Smooth muscle cell (in vitro differentiated cells): ENCODE results near the gene C11orf68. TPM values are rescaled to one million over a fixed set of nuclear protein-coding genes. Genes with fewer than 3 reads are reported as not detected.

Source experiments
- DNase-seq: peaks from one replicate; lab custom pipeline; 2025; ENCODE audit not compliant: unreplicated experiment; lab: John Stamatoyannopoulos, UW
- H2AFZ ChIP-seq: fragments of 200-600 bp; sonication (generic); 2 replicates; pipeline ENCODE4 v1.6.0; 2016; ENCODE audit warnings: antibody characterized with exemption, low read depth, mild to moderate bottlenecking
- H3F3A ChIP-seq: fragments of 200-600 bp; sonication (generic); 2 replicates; pipeline ENCODE4 v1.6.0; 2017; ENCODE audit warnings: antibody characterized with exemption, low read depth
- H3K27ac ChIP-seq: fragments of 200-600 bp; sonication (generic); 2 replicates; pipeline ENCODE4 v1.5.1; 2016; ENCODE audit warnings: low read depth, mild to moderate bottlenecking
- H3K27me3 ChIP-seq: fragments of 200-600 bp; sonication (generic); 2 replicates; pipeline ENCODE4 v1.6.1; 2016; ENCODE audit warnings: low read depth, mild to moderate bottlenecking
- H3K36me3 ChIP-seq: fragments of 200-600 bp; sonication (generic); 2 replicates; pipeline ENCODE4 v1.5.1; 2016; ENCODE audit warnings: low read depth
- H3K4me1 ChIP-seq: fragments of 200-600 bp; sonication (generic); 2 replicates; pipeline ENCODE4 v1.5.1; 2016; ENCODE audit warnings: low read depth
- H3K4me2 ChIP-seq: fragments of 200-600 bp; sonication (generic); 2 replicates; pipeline ENCODE4 v1.6.0; 2016; ENCODE audit warnings: mild to moderate bottlenecking
- H3K4me3 ChIP-seq: fragments of 200-600 bp; sonication (generic); 2 replicates; pipeline ENCODE4 v1.5.1; 2016; ENCODE audit warnings: mild to moderate bottlenecking
- H3K79me2 ChIP-seq: fragments of 200-600 bp; sonication (generic); 2 replicates; pipeline ENCODE4 v1.6.0; 2016; ENCODE audit warnings: low read depth, mild to moderate bottlenecking
- H3K9ac ChIP-seq: fragments of 200-600 bp; sonication (generic); 2 replicates; pipeline ENCODE4 v1.6.0; 2016; ENCODE audit warnings: low read depth
- H3K9me3 ChIP-seq: fragments of 200-600 bp; sonication (generic); replicated peaks from 2 replicates; pipeline ENCODE4 v1.5.1; 2016; ENCODE audit warnings: low read depth
- H4K20me1 ChIP-seq: fragments of 200-600 bp; sonication (generic); 2 replicates; pipeline ENCODE4 v1.6.0; 2016; ENCODE audit warnings: low read depth
- CTCF ChIP-seq: fragments of 200-600 bp; sonication (generic); IDR thresholded peaks from 2 replicates; pipeline ENCODE4 v1.5.1; 2017; ENCODE audit warnings: borderline replicate concordance, mild to moderate bottlenecking, antibody characterized with exemption; ENCODE audit not compliant: insufficient read depth, poor library complexity, severe bottlenecking
- WGBS: methylation state at CpG from one replicate; pipeline ENCODE4 v1.1.7; 2016; ENCODE audit warnings: low lambda C conversion rate; 5-methylcytosine and 5-hydroxymethylcytosine counted together
- polyA plus RNA-seq: library from polyadenylated mRNA; unstranded; fragments of >200 nt; fragmentation: Nextera tagmentation; extraction: Ambion mirVana; gene quantifications from 2 replicates; pipeline ENCODE4 v1.2.1, GENCODE V29; 2016
- total RNA-seq: library from RNA; depleted of rRNA; stranded (reverse); fragments of >200 nt; gene quantifications from 2 replicates; pipeline ENCODE4 v1.2.3, GENCODE V29; 2014

The C11orf68 gene
- total and polyA plus RNA-seq, 2 experiments from 2014 or later: 41.2 to 99.5 TPM

- WGBS: 97% methylated on average over 4 of the region's 4 CpGs
- no peak for DNase-seq
- peaks cover 15% of the 10 kb centered on the region for H3K4me1 ChIP-seq
- H3K27ac ChIP-seq: no peak overlapping the region
- no peaks in the 10 kb centered on the region for H3K27me3 ChIP-seq
- H3K4me2 ChIP-seq: no peak overlapping the region
- peaks cover 66% of the 10 kb centered on the region for H3K79me2 ChIP-seq
- H4K20me1 ChIP-seq: peaks cover 57% of the 10 kb centered on the region
- no peaks in the 10 kb centered on the region for H3K36me3 ChIP-seq
- H3F3A ChIP-seq: peaks cover 21% of the 10 kb centered on the region
- no peak for TF ChIP-seq CTCF
- no peak overlapping the region for H3K4me3 ChIP-seq
- no peaks in the 10 kb centered on the region for H3K9me3 ChIP-seq
- H3K9ac ChIP-seq: no peak overlapping the region
- H2AFZ ChIP-seq: no peak overlapping the region
Observed at GRCh38 chr11:65897020-65897471, 21.8 kb downstream of the C11orf68 start.

GRCh38 chr11:65896034-65896999 is 22.5 kb downstream of the C11orf68 start:
- Histone ChIP-seq H3K9ac (no peak overlapping the region), H3F3A (peaks cover 15% of the 10 kb centered on the region), H4K20me1 (peaks cover 64% of the 10 kb centered on the region), H3K9me3 (no peaks in the 10 kb centered on the region), H3K27ac (no peak overlapping the region), H3K79me2 (peaks cover 70% of the 10 kb centered on the region), H3K4me1 (peaks cover 12% of the 10 kb centered on the region), H3K4me3 (no peak overlapping the region), H3K36me3 (no peaks in the 10 kb centered on the region), H3K27me3 (no peaks in the 10 kb centered on the region), H3K4me2 (no peak overlapping the region), H2AFZ (no peak overlapping the region)
- 97% methylated on average over 14 of the region's 14 CpGs for WGBS
- DNase-seq: no peak
- no peak for TF ChIP-seq CTCF

- Histone ChIP-seq H2AFZ (no peak overlapping the region), H3K27me3 (no peaks in the 10 kb centered on the region), H3K4me1 (peaks cover 11% of the 10 kb centered on the region), H3F3A (peaks cover 7% of the 10 kb centered on the region), H3K4me3 (no peak overlapping the region), H3K4me2 (no peak overlapping the region), H3K9me3 (no peaks in the 10 kb centered on the region), H4K20me1 (peaks cover 72% of the 10 kb centered on the region), H3K9ac (no peak overlapping the region), H3K36me3 (no peaks in the 10 kb centered on the region), H3K79me2 (peaks cover 70% of the 10 kb centered on the region), H3K27ac (no peak overlapping the region)
- no peak for TF ChIP-seq CTCF
- WGBS: 90% methylated on average over 5 of the region's 5 CpGs
- no peak for DNase-seq
Observed at GRCh38 chr11:65895482-65895981, 23.3 kb downstream of the C11orf68 start.
